HepG2 (cell line): ENCODE data around the gene TADA2A. TPM values are rescaled to one million over a fixed set of nuclear protein-coding genes. Genes with fewer than 3 reads are reported as not detected.
A peak's percentile ranks its signal among the peaks of the same experiment; 100 is the strongest.

Experiments
- ASH2L ChIP-seq: fragments of 300-600, 200-600 bp; sonication (generic); IDR thresholded peaks from 2 replicates; pipeline ENCODE4 v1.7.0; 2017; ENCODE audit warnings: low read depth, mild to moderate bottlenecking, moderate library complexity, mixed read lengths, low read length; ENCODE audit not compliant: insufficient read length
- CHD4 ChIP-seq: fragments of 200-600 bp; sonication (generic); IDR thresholded peaks from 2 replicates; pipeline ENCODE4 v1.7.0; 2017; ENCODE audit warnings: mild to moderate bottlenecking, low read length, borderline replicate concordance
- DNMT1 ChIP-seq: sonication (generic); formaldehyde crosslinking; IDR thresholded peaks from 2 replicates; pipeline ENCODE4 v1.5.1; 2020; ENCODE audit warnings: mild to moderate bottlenecking, missing genetic modification reagents
- DR1 ChIP-seq: sonication (generic); formaldehyde crosslinking; IDR thresholded peaks from 2 replicates; pipeline ENCODE4 v1.8.0; 2021; ENCODE audit warnings: mild to moderate bottlenecking, missing genetic modification reagents, inconsistent platforms
- GPN1 ChIP-seq: sonication (generic); formaldehyde crosslinking; IDR thresholded peaks from 2 replicates; pipeline ENCODE4 v1.5.1; 2020; ENCODE audit warnings: missing genetic modification reagents, borderline replicate concordance
- HIVEP1 ChIP-seq: sonication (generic); formaldehyde crosslinking; IDR thresholded peaks from 2 replicates; pipeline ENCODE4 v1.4.0; 2020; ENCODE audit warnings: mild to moderate bottlenecking, missing genetic modification reagents
- KDM2A ChIP-seq: sonication (generic); formaldehyde crosslinking; IDR thresholded peaks from 2 replicates; pipeline ENCODE4 v1.4.0; 2020; ENCODE audit warnings: low read depth, missing genetic modification reagents, borderline replicate concordance
- MAFK ChIP-seq, 2 experiments: IDR thresholded peaks in 1 of 2; conservative IDR thresholded peaks in 1 of 2; 2 replicates each; pipeline ENCODE4 v1.6.1; 2011; ENCODE audit warnings: improper control_type of control experiment in 2 of 2, low read length in 2 of 2
- NAIF1 ChIP-seq: sonication (generic); formaldehyde crosslinking; IDR thresholded peaks from 2 replicates; pipeline ENCODE4 v1.5.0; 2020; ENCODE audit warnings: mild to moderate bottlenecking, missing genetic modification reagents, borderline replicate concordance
- NFE2L1 ChIP-seq: sonication (generic); formaldehyde crosslinking; IDR thresholded peaks from 2 replicates; pipeline ENCODE4 v1.4.0; 2020; ENCODE audit warnings: missing genetic modification reagents, mild to moderate bottlenecking, borderline replicate concordance
- PCBP1 ChIP-seq: fragments of 200-400 bp; formaldehyde crosslinking; IDR thresholded peaks from 2 replicates; pipeline ENCODE4 v1.6.1; 2017; ENCODE audit warnings: mild to moderate bottlenecking, low read depth, low read length, borderline replicate concordance
- RCOR2 ChIP-seq: IDR thresholded peaks from 2 replicates; pipeline ENCODE4 v1.6.1; 2016; ENCODE audit warnings: missing biosample characterization, missing genetic modification reagents
- RXRA ChIP-seq: sonication (generic); formaldehyde crosslinking; IDR thresholded peaks from 2 replicates; pipeline ENCODE4 v1.5.1; 2020; ENCODE audit warnings: missing genetic modification reagents
- RXRB ChIP-seq: IDR thresholded peaks from 2 replicates; pipeline ENCODE4 v1.6.1; 2016; ENCODE audit warnings: borderline replicate concordance, missing genetic modification reagents, missing compliant biosample characterization
- SALL1 ChIP-seq: sonication (generic); formaldehyde crosslinking; IDR thresholded peaks from 2 replicates; pipeline ENCODE4 v1.8.0; 2022; ENCODE audit warnings: mild to moderate bottlenecking, missing genetic modification reagents
- SP1 ChIP-seq, 2 experiments: fragments of 450-650 bp in 1 of 2; sonication (generic) in 1 of 2; formaldehyde crosslinking in 1 of 2; IDR thresholded peaks; 2 replicates each; pipeline versions ENCODE4 v1.4.0 to v1.6.1; 2016 to 2020; ENCODE audit warnings: missing genetic modification reagents in 1 of 2
- SRF ChIP-seq: IDR thresholded peaks from 2 replicates; pipeline ENCODE4 v1.6.1; 2011; ENCODE audit warnings: mild to moderate bottlenecking, low read depth, low read length, moderate library complexity
- ZBTB33 ChIP-seq: sonication (generic); formaldehyde crosslinking; IDR thresholded peaks from 2 replicates; pipeline ENCODE4 v1.4.0; 2020; ENCODE audit warnings: missing genetic modification reagents
- ZC3H4 ChIP-seq: sonication (generic); formaldehyde crosslinking; IDR thresholded peaks from 2 replicates; pipeline ENCODE4 v1.4.0; 2020; ENCODE audit warnings: missing genetic modification reagents, borderline replicate concordance
- ZFP41 ChIP-seq: sonication (generic); formaldehyde crosslinking; IDR thresholded peaks from 2 replicates; pipeline ENCODE4 v1.4.0; 2020; ENCODE audit warnings: mild to moderate bottlenecking, missing genetic modification reagents, borderline replicate concordance
- ZNF850 ChIP-seq: sonication (generic); formaldehyde crosslinking; conservative IDR thresholded peaks from 2 replicates; pipeline ENCODE4 v1.9.0; 2021; ENCODE audit warnings: mild to moderate bottlenecking, missing genetic modification reagents
- polyA plus RNA-seq, 8 experiments: library from polyadenylated mRNA; depleted of rRNA in 3 of 8; stranded (reverse) in 7 of 8; unstranded in 1 of 8; fragments of >200 nt; fragmentation: Illumina TruSeq in 4 of 8; extraction: Trizol in 4 of 8; gene quantifications; 2 replicates each; pipeline versions ENCODE4 v1.2.1 to v1.2.3, GENCODE V29; 2011 to 2016; ENCODE audit warnings: low read depth in 4 of 8, missing spikeins in 1 of 8, mixed read lengths in 1 of 8; ENCODE audit not compliant: insufficient read depth in 1 of 8
- total RNA-seq, 5 experiments: library from RNA; depleted of rRNA; stranded (reverse); fragments of >200 nt; fragmentation: Illumina TruSeq; extraction: Trizol; gene quantifications; 2 replicates each; pipeline ENCODE4 v1.2.3, GENCODE V29; 2016; ENCODE audit warnings: low read depth in 1 of 5
- TF ChIP-seq, protein P1 (sequence below): sonication (generic); formaldehyde crosslinking; IDR thresholded peaks from 2 replicates; pipeline ENCODE4 v1.5.0; 2020; ENCODE audit warnings: missing genetic modification reagents, mild to moderate bottlenecking, borderline replicate concordance

Gene TADA2A
- total and polyA plus RNA-seq, 2 of the 13 experiments (the other 11 are each of a cell fraction or from before 2014, with no cell fraction given) = 8.0 to 14.0 TPM

- TF ChIP-seq GPN1 (no peak), ZC3H4 (CRISPR knock-in tag) (no peak), ZFP41 (peak; percentile 64; the same call in 1 of the 2 replicates), KDM2A (CRISPR knock-in tag) (no peak), RXRB (peak; percentile 15; the same call in 1 of the 2 replicates), NFE2L1 (CRISPR knock-in tag) (no peak), HIVEP1 (CRISPR knock-in tag) (no peak), RXRA (0 out of 2 replicates have a peak, but pooled peaks have one; percentile 39), DNMT1 (CRISPR knock-in tag) (no peak), PCBP1 (no peak), ZBTB33 (CRISPR knock-in tag) (no peak), MAFK (conservative IDR thresholded peaks at IDR 0.05 in 1 of 2, IDR thresholded peaks at IDR 0.05 in 1 of 2; ENCODE audit: low read length in 2 of 2) (no peak), ZNF850 (CRISPR knock-in tag) (no peak), NAIF1 (CRISPR knock-in tag) (no peak), CHD4 (no peak), SALL1 (CRISPR knock-in tag) (no peak; the same call in 1 of the 2 replicates), RCOR2 (CRISPR knock-in tag) (no peak), ASH2L (peak; percentile 52), DR1 (CRISPR knock-in tag) (no peak), SP1 (IDR thresholded peaks at IDR 0.05) (no peak), SP1 (CRISPR knock-in tag; IDR thresholded peaks at IDR 0.05) (no peak), SRF (no peak)
- TF ChIP-seq, protein P1, sequence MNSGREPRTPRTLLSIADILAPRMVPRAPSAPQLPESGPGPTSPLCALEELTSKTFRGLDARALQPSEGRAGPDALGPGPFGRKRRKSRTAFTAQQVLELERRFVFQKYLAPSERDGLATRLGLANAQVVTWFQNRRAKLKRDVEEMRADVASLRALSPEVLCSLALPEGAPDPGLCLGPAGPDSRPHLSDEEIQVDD (CRISPR knock-in tag) = no peak
Observed at GRCh38 chr17:37405955-37406634, 591 bp upstream of the TADA2A start (continued).
